HG03460 (cell line): ENCODE data around the gene LYG1.
"Not testable (repeated sequence)": the region's sequence is repeated elsewhere in the genome, so short reads cannot be mapped to it uniquely, and the experiment has no call there.

ENCODE experiments used
- ATAC-seq: cut with Tn5 transposase; IDR thresholded peaks from one replicate; pipeline ENCODE4 v1.9.1; 2021; ENCODE audit not compliant: unreplicated experiment

The LYG1 gene

DNA sequence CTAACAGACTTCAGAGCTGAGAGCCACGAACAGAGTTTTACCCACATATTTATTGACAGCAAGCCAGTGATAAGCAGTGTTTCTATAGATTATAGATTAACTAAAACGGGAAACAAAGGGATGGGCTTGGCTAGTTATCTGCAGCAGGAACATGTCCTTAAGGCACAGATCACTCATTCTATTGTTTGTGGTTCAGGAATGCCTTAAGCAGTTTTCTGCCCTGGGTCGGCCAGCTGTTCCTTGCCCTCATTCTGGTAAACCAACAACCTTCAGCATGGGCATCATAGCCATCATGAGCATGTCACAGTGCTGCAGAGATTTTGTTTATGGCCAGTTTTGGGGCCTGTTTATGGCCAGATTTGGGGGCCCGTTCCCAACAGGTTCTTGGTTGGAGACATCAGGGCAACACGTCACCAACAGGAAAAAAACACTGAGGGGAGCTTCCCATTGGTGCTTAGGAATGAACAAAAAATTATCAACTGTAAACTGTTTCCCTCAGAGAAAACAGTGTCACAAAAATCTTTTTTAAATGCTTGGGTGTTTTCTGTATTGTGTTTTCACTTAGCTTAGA is 22.7 kb downstream of the LYG1 start:
- not testable (repeated sequence) for ATAC-seq

DNA sequence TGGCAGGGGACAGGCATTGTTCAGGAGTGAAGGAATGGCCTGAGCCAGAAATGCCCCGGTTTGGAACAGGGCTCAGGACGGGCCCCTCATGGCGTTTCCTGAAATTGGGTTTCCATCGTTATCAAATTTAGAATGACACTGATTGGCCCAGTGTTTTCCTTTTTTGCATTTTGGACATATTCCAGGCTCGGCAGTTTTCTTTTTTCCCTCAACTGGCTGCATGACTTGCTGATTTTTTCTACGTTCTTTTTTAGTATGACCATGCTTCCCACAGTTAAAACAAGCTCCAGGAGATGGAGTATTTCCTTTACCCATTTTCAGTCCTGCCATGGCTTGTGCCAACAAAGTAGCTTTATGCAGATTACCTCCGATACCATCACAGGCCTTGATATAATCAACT is 25.1 kb downstream of the LYG1 start:
- ATAC-seq = no peak

DNA sequence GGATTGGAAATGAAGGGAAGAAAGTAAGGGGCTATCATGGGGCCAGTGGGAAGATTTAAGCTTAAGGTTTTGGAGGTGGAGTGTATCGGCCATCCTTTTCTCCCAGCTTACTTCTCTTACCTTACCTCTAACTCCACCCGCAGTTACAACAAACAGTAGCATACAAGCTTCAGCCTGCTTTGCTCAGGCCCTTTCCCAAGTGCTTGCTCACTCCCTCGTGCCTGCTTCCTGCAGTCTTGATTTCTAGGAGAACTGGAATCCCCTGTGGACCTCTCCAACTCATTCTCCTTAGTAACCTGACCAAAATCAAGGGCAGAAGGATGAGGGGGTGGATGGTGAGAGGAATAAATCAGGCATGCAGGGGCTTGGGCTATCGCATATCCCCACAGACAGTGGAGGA is 39.8 kb downstream of the LYG1 start:
- no peak for ATAC-seq

DNA sequence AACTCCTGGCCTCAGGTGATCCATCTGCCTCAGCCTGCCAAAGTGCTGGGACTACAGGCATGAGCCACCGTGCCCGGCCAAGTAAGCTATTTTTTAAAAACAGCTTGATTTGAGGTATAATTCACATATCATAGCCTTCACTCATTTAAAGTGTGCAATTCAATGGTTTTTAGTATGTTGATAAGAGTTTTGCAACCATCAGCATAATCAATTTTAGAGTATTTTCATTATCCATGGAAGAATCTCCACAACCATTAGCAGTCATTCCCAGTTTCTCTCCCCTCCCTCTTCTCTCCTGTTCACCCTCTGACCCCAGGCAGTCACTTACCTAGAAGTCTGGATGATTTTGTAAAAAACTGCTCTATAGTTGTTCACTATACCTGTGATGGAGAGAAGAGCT is 40.8 kb downstream of the LYG1 start:
- no peak for ATAC-seq

DNA sequence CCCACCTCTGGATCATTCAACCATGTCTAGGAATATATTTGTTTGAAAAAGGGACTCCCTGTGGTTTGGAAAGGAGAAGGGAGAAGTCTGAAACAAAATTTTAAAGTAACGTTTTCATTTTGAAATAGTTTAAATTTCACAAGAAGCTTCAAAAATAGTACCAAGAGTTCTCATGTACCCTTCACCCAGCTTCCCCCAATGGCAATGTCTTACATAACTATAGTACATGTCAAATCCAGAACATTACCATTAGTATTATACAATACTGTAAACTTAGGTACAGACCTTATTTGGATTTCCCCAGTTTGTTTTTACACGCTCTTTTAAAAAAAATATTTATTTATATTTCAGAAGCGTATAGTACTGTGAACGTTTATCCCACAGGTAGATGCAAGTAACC is 41.5 kb downstream of the LYG1 start:
- ATAC-seq = no peak

DNA sequence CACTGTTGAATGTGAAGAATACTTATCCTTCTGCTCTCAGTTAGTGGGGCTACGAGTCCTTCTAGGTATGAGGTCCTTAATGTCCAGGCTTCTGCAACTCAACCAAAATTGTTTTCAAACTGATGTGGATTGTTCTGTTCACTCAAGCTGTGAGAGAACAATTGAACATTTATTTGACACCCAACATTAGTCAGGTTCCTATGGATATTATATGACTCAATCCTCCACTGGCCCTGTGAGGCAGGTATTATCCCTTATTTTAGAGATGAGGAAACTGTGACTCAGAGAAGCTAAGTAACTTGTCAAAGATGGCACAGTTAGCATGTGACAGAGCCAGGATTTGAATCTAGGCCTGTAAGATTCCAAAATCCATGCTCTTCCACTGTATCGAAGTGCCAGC is 44.3 kb downstream of the LYG1 start:
- no peak for ATAC-seq

DNA sequence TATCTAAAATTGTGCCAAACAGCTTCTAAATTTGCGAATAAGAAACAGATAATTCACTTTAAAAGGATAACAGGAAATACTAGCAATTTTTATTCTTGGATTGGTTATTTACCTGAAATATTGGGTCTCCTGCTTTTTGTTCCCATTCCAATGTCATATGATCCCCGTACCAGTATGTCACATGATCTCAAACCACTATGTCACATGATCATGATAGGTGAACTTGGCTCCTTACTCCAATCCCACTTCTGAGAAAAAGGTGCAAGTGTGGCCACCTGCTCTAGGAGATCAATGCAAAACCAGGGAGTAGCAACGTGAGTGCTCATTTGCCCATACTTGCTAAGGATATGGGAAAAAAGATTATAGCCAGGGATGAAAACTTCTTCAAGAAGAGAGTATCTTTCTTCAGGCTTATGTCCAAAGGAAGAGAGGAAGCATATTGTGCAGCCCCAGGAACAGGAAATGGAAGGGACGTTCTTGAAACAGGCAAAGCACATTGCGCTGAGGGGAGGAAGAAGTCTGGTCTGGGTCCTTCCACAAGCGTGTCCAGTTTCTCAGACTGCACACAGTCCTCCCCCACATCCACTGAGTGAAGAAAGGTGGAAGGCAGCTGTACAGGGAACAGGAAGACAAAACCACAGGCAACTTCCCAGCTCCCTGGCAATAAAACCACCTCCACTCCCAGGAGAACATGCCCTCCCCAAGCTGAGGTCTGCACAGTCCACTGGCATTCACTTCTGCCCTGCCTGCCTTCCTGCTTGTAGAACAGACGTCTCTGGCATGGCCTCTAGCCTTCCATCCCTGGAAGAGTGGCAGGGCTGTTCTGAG is 45.3 kb downstream of the LYG1 start, which contains the start of gene LYG2:
Gene LYG2 (minus strand): TSS at position 176 of the 828 bp plus-strand sequence. CDS start 1,406 bp downstream, outside the sequence.
- no peak for ATAC-seq

DNA sequence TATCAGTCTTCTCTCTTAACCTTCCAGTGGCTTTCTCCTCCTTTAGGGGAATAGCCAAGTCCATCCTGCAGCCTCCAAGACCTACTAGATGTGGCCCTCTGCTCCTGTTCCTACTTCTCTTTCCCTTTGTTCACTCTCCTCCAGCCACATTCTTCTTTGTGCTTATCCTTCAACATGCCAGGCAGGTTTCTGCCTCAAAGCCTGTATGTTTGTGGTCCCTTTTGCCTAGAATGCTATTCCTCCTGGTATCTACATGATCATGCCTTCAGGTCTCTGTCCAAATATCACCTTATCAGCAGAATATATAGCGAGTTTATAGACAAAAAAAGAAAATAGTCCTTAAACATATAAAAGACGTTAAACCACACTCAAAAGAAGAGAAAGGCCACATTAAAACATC is 51.0 kb downstream of the LYG1 start:
- ATAC-seq = no peak

DNA sequence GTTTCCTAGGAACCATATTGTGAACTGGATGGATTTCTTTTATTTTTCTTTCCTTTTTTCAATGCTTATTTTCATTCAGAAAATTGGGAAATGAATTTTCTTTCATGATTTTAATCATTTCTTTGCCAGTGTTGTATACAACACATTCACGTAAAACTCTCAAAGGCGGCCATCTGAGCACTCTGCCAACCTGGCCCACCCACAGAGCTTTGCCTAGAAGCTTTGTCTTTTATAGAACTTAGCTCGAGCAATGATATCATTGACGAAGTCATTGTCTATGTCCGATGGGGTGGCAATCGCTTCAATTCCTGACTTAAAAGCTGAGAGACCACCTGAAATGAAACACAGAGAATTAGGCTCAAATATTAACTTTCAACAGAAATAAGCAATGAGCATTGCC is 58.8 kb downstream of the LYG1 start:
- no peak for ATAC-seq

DNA sequence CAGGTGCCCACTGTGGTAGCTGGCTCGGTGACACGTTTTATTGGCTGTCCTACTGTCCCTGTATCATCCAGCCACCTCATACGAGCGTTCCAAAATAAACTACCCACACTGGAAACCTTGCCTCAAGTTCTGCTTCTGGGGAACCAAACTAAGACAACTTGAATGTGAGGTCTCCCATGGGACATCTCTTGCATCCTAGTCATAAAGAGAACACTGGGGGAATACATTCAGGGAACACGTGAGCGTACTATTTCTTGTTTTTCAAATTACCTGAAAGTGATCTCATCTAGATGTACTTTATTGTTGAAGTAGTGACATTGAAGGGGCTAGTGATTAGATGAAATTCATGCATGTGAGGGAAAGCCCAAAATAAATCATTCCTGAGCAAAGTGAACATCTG is 60.6 kb downstream of the LYG1 start:
- no peak for ATAC-seq

DNA sequence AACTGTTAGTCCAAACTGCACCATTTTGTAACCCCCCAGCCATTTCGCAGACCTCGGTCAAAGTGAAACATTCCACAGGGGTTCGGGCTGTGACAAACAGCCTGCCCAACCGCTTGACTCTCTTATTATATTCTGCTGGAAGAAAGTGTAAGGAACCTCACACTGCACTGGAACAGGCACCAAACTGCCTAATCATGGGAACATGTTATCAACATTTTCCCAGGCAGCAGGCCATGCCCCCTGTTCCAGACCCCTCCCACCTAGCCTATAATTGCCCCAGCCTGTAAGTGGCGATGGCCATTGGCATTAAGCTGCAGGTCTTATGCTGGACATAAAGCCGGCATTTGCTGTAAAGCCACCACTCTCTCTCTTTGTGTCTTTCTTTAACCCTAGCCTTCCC is 62.4 kb downstream of the LYG1 start:
- ATAC-seq = no peak
